Endometrial microvascular endothelial cells (primary cell): ENCODE data around the gene RFX3. TPM values are rescaled to one million over a fixed set of nuclear protein-coding genes. Genes with fewer than 3 reads are reported as not detected.

Source experiments
- in situ Hi-C: cut with HindIII; loops from 2 replicates; pipeline ENCODE4 v1.10.0; 2017; ENCODE audit warnings: low sequenced_read_pairs, low pct_unique_long_range_greater_than_20kb; ENCODE audit errors: inconsistent ontology term
- total RNA-seq: library from RNA; depleted of rRNA; stranded (reverse); fragments of >200 nt; gene quantifications from one replicate; pipeline ENCODE4 v1.2.3, GENCODE V29; 2015; ENCODE audit errors: inconsistent ontology term

The RFX3 gene
- total RNA-seq, 1 donor from 2014 or later, result 1.3 TPM

- in situ Hi-C loops, result loop anchor here (25.0 kb wide), 1 partner anchor 179 kb away; no protein-coding TSS in a partner anchor
Measured at GRCh38 chr9:3516667-3517330, 9.0 kb downstream of the RFX3 start.

GRCh38 chr9:3515405-3515804 is 10.4 kb downstream of the RFX3 start:
- in situ Hi-C loops, result loop anchor here (25.0 kb wide), 1 partner anchor 178 kb away; no protein-coding TSS in a partner anchor

GRCh38 chr9:3514786-3515185 is 11.0 kb downstream of the RFX3 start:
- in situ Hi-C loops, result loop anchor here (25.0 kb wide), 1 partner anchor 177 kb away; no protein-coding TSS in a partner anchor

GRCh38 chr9:3513265-3513818 is 12.5 kb downstream of the RFX3 start:
- in situ Hi-C loops, result loop anchor here (25.0 kb wide), 1 partner anchor 176 kb away; no protein-coding TSS in a partner anchor

- in situ Hi-C loops, result loop anchor here (25.0 kb wide), 1 partner anchor 174 kb away; no protein-coding TSS in a partner anchor
Measured at GRCh38 chr9:3511551-3511950, 14.2 kb downstream of the RFX3 start.

GRCh38 chr9:3510796-3511195 is 15.0 kb downstream of the RFX3 start:
- in situ Hi-C loops, result loop anchor here (25.0 kb wide), 1 partner anchor 173 kb away; no protein-coding TSS in a partner anchor

- in situ Hi-C loops, result loop anchor here (25.0 kb wide), 1 partner anchor 173 kb away; no protein-coding TSS in a partner anchor
Measured at GRCh38 chr9:3509926-3510325, 15.9 kb downstream of the RFX3 start.

- in situ Hi-C loops, result loop anchor here (25.0 kb wide), 1 partner anchor 171 kb away; no protein-coding TSS in a partner anchor
Measured at GRCh38 chr9:3508521-3509291, 17.1 kb downstream of the RFX3 start.

GRCh38 chr9:3508078-3508431 is 17.7 kb downstream of the RFX3 start:
- in situ Hi-C loops, result loop anchor here (25.0 kb wide), 1 partner anchor 171 kb away; no protein-coding TSS in a partner anchor

GRCh38 chr9:3507395-3508077 is 18.3 kb downstream of the RFX3 start:
- in situ Hi-C loops, result loop anchor here (25.0 kb wide), 1 partner anchor 170 kb away; no protein-coding TSS in a partner anchor

- in situ Hi-C loops, result loop anchor here (25.0 kb wide), 1 partner anchor 169 kb away; no protein-coding TSS in a partner anchor
Measured at GRCh38 chr9:3506164-3506563, 19.6 kb downstream of the RFX3 start.

GRCh38 chr9:3502560-3503398 is 23.0 kb downstream of the RFX3 start:
- in situ Hi-C loops, result loop anchor here (25.0 kb wide), 1 partner anchor 165 kb away; no protein-coding TSS in a partner anchor

- in situ Hi-C loops, result loop anchor here (25.0 kb wide), 1 partner anchor 163 kb away; no protein-coding TSS in a partner anchor
Measured at GRCh38 chr9:3500044-3500443, 25.8 kb downstream of the RFX3 start.

GRCh38 chr9:3498691-3499090 is 27.1 kb downstream of the RFX3 start:
- in situ Hi-C loops, result no loop called here

GRCh38 chr9:3497857-3498256 is 27.9 kb downstream of the RFX3 start:
- in situ Hi-C loops, result no loop called here

- in situ Hi-C loops, result no loop called here
Measured at GRCh38 chr9:3497401-3497800, 28.4 kb downstream of the RFX3 start.

- in situ Hi-C loops, result no loop called here
Measured at GRCh38 chr9:3495855-3496254, 29.9 kb downstream of the RFX3 start.

- in situ Hi-C loops, result no loop called here
Measured at GRCh38 chr9:3492214-3492613, 33.6 kb downstream of the RFX3 start.
